ENCODE results near the gene RPS19. TPM values are rescaled to one million over a fixed set of nuclear protein-coding genes. Genes with fewer than 3 reads are reported as not detected.

Gene RPS19
- 1,000 to 10,000 TPM; 1,592 to 2,502 (median 1,675) TPM for polyA plus RNA-seq

DNA sequence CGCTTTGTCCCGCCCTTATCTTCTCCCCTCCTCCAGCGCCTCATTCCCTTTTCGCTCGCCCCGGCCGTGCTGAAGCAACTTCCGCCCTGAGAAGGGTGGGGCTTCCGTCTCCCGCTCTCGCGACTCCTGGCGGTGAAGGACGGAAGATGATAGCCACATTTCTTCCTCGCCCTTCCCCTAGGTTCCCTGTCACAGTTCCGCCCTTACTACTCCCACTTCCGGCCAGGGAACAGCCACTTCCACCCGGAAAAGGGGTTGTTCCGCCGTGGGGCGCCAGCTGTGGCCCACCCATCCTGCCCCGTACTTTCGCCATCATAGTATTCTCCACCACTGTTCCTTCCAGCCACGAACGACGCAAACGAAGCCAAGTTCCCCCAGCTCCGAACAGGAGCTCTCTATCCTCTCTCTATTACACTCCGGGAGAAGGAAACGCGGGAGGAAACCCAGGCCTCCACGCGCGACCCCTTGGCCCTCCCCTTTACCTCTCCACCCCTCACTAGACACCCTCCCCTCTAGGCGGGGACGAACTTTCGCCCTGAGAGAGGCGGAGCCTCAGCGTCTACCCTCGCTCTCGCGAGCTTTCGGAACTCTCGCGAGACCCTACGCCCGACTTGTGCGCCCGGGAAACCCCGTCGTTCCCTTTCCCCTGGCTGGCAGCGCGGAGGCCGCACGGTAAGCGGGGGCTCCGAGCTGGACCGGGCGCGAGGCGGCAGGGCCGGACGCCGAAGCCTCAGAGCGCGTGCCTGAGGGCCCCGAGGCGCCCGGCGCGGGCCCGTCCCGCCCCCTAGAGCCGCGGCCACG lies at the start of gene RPS19:
Gene RPS19, plus strand, starts transcription at position 638 of the 801 bp plus-strand sequence. CDS start 520 bp downstream, outside the sequence.
- 0% methylated on average over 68 to 76 of the region's 76 CpGs for WGBS, 3 donors
- H3K27ac ChIP-seq (ENCODE audit: low read depth, low read length): peak within 1 kb of the TSS; percentile 71

DNA sequence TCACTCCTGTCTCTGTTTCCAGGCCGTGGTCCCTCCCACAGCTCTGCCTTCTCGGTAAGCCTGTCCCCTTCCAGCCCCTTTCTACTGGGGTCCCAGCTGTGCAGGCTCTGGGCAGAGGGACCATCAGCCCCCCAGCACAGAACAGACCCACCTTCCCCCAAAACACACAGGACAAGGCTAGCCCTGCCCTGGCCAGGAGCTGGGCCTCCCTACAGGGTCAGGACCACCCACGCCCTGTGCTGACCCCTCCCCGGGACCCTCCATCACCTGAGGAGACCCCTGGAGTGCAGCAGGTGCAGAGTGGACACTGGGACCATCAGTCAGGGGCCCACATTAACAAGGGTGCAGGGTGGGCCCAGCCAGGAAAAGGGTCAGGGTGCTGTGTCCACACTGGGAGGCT lies 49.8 kb upstream of the RPS19 start:
- WGBS, 3 donors: 50 to 67% (median 58%) methylated on average over 4 of the region's 4 CpGs
- peak overlapping the region; percentile 30 for H3K27ac ChIP-seq (ENCODE audit: low read depth, low read length)

DNA sequence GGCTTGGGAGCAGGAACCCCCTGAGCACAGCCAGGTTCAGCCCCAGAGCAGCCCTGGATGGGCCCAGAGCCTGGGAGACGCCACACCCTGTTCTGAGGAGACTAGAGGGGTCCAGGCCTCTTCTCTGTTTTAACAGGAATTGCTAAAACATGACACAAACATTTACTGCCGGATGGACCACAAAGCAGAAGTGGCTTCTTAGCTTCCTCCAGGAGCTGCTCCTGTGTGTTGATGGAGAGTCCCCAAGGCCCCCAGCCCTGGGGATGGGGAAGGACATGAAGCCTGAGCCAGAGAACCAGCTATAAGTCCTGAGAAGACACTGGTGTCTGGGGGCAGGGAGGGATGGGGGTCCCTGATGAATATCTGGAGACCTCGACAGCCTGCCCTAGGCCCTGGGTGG lies 49.0 kb upstream of the RPS19 start:
- H3K27ac ChIP-seq (ENCODE audit: low read depth, low read length): peak overlapping the region; percentile 30
- 36 to 65% (median 36%) methylated on average over 3 of the region's 3 CpGs for WGBS, 3 donors

DNA sequence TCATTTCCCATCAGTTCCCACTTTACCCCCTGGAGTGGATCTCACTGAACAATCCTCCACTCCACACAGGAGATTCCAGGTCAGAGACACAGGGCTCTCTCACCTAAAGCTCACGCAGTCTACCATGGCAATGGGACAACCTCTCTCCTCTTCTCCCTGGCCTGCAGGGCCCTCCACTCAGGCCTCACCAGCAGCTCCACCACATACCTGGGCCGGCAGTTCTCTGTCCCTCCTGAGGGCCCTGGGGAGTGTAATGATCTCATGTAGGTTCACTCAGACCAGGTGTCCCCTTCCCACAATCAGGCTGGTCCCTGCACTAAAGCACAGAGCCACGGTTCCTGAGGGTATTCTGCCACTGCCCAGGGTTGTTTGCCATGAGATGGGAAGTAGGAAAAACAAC lies 48.1 kb upstream of the RPS19 start:
- WGBS, 3 donors: 56 to 79% (median 74%) methylated on average over 3 of the region's 3 CpGs

DNA sequence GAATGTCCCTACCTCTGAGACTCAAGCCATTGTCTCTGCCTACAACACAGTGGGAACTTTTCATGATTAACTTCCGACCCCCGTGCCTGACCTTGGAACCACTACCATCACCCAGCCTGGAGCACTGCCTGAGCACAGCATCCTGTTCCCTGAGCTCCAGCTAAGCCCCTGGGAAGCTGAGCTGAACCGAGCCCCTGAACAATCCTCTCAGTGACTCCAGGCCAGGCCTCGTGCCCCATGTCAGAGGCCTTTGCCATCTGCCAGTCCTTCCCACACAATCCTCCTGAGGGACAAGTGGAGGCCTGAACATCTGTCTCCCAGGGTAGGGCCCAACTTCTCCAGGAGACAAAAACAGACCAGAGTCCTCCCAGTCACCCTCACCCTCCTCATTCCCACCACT lies 46.1 kb upstream of the RPS19 start:
- H3K27ac ChIP-seq (ENCODE audit: low read depth, low read length): no peak overlapping the region
- WGBS, 3 donors: 66 to 74% (median 73%) methylated on average over 4 of the region's 4 CpGs

More for the DNA sequence above, 48.1 kb upstream of the RPS19 start:
- no peak overlapping the region for H3K27ac ChIP-seq (ENCODE audit: low read depth, low read length)

DNA sequence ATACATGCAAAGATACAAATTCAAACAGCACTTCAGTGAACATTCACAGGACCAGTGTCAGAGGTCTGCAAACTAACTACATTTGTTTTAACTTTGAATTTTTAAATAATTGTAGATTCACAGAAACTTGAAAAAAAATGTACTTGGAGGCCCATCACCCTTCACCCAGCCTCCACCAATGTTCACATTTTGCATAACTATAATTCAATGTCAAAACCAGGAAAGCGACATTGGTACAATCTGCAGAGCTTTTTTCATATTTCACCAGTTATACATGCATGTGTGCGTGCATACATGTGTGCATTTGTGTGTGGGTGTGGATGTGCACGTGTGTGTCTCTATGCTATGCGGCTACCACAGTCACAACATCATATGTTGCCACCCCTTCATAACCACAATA lies 44.8 kb upstream of the RPS19 start:
- H3K27ac ChIP-seq (ENCODE audit: low read depth, low read length): no peak overlapping the region
- 66 to 76% (median 68%) methylated on average over 4 of the region's 4 CpGs for WGBS, 3 donors

DNA sequence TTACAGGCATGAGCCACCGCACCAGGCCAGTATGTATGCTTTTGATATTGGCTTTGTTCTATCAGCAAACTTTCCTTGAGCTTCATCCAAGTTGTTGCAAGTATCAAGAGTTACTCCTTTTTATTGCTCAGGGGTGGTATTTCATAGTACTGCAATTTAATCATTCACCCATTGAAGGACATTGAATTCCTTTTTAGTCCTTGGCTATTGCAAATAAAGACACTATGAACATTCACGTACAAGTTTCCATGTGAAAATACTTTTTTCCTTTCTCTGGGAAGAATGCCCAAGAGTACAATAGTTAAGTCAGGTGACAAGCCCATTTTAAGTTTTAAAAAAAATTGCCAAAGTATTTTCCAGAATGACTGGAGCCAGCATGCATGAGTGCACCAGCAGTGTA lies 43.3 kb upstream of the RPS19 start:
- H3K27ac ChIP-seq (ENCODE audit: low read depth, low read length): no peak overlapping the region
- 25 to 75% (median 65%) methylated on average over 2 of the region's 2 CpGs for WGBS, 3 donors

DNA sequence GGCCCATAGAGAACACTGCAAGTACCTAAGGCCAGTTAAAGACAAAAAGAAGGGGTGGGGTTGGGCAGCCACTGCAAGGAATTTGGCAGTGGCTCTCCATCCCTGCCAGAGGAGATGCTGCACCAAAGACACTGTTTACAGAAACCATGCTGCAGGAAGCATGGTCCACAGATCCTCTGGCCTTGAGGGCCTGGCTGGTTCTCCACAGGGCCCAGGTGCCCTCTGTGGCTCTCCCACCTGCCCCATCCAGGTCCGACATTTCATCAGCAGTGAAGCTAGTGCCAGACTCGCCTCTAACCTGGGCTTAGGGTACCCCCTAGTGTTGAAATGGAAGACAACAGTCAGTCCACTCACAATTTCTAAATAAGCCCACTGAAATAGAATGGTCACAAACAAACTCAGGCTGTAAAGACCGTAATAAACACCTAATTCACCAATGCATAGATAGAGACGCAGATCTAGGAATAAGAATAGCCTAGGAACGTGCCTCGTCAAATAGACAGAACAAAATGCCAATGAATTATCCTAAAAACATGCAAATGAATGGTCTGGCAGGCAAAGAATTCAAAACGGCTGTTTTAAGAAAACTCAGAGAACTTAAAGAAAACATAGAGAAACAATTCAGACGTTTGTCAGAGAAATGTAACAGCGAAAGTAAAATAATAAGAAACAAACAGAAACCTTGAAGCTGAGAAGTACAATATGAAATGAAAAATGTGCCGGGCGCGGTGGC lies 38.9 kb upstream of the RPS19 start:
- 32 to 38% (median 37%) methylated on average over 12 of the region's 12 CpGs for WGBS, 3 donors

DNA sequence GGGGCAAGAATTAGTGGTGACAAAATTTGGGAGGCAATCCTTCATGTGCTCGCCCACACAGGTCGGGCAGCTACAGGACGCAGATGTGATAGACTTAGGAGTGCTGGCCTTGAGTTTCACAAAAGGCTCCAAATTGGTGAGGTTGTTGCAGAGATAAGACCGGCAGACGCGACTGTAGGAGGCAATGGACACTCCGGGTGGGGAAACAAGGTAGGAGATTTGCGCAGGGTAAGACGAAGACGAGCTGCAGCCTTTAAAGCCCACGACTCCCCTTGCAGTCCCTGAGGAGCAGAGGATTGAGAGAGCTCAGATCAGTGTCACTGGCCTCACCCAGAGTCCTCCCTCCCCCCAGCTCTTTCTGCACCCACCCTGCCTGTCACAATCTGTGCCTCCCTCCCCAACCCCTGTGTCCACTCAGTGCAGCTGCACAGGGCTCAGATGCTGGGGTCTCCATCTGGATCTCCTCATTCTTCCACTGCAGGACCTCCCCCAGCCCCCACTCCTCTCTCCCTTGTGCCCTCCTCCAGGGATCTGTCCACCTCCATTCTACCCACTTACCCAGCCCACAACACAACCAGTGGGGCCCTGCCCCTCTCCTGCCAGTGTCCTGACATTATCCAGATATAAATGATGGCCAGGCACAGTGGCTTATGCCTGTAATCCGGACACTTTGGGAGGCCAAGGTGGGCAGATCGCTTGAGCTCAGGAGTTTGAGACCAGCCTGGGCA lies 21.9 kb upstream of the RPS19 start:
- 44 to 61% (median 56%) methylated on average over 13 of the region's 13 CpGs for WGBS, 3 donors
- H3K27ac ChIP-seq (ENCODE audit: low read depth, low read length): no peak overlapping the region

More for the DNA sequence above, 38.9 kb upstream of the RPS19 start:
- H3K27ac ChIP-seq (ENCODE audit: low read depth, low read length): no peak overlapping the region

DNA sequence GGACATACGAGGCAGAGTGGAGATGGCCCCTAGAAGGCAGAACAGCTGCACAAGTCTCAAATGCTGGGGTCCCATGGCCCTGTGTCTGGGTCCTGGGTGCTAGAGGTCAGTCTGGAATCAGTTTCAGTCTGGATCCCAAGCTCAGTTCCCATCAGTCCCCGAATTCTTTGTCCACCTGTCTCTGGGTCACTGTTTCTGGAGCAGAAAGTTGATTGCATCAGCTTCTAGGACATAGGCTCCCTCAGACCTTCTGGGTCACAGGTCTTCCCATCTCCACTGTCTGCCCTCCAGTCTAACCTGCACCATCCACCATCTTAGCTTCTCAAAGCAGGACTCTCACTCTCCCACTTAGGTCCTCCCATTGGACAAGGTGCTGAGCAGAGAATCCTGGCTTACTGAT lies 20.8 kb upstream of the RPS19 start:
- H3K27ac ChIP-seq (ENCODE audit: low read depth, low read length): no peak overlapping the region
- 43 to 70% (median 58%) methylated on average over 2 of the region's 2 CpGs for WGBS, 3 donors

DNA sequence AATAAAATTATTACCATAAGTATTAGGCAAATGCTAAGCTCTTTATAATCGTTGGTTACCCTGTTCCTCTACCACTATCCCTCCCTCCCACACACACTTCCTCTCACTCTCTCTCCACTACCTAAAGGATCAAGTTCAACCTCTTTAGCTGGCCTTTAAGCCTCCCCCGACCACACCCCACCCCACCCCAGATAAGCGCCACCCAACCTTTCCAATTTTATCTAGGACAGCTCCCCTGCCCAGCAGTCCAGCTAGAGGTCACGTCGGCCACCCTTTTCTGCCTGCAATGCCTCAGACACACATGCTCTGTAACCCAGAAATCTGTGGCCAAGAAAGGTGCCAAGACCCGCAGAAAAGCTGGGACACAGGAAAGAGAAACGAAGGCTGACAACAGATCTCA lies 16.7 kb upstream of the RPS19 start:
- WGBS, 3 donors: 46 to 60% (median 58%) methylated on average over 7 of the region's 7 CpGs
- H3K27ac ChIP-seq (ENCODE audit: low read depth, low read length): no peak overlapping the region

DNA sequence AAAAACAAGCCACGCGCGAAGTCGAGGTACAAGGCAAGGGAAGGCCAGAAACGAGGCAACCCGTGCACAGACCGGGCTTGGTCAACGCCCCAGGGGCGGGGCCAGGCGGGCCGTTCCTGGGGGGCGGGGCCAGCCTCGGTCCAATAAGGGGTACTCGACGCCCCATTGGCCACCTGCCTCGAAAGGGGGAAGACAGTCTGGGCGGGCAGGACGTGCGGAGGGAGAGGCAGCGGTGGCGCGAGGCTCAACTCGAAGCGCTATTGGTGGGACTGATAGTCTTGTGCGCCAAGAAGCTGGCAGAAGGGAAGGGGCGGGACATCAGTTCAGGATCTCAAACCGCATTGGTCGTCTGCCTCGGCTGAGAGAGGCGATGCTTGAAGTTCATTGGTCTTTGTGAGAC lies 15.5 kb upstream of the RPS19 start, which contains the start of gene LYPD4:
Gene LYPD4, minus strand, starts transcription at position 83 of the 400 bp plus-strand sequence. CDS start 5,398 bp downstream, outside the sequence.
- WGBS, 3 donors: 79 to 88% (median 84%) methylated on average over 30 of the region's 30 CpGs
- no peak within 1 kb of the TSS for H3K27ac ChIP-seq (ENCODE audit: low read depth, low read length)

DNA sequence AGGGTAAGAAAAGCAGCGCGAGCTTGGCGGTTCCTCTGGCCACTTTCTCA lies 15.2 kb upstream of the RPS19 start, which contains the start of gene DMRTC2:
Gene DMRTC2, plus strand, starts transcription at position 42 of the 50 bp plus-strand sequence. CDS start 2,387 bp downstream, outside the sequence.
- no peak within 1 kb of the TSS for H3K27ac ChIP-seq (ENCODE audit: low read depth, low read length)
- 98 to 100% (median 100%) methylated on average over 3 of the region's 3 CpGs for WGBS, 3 donors

DNA sequence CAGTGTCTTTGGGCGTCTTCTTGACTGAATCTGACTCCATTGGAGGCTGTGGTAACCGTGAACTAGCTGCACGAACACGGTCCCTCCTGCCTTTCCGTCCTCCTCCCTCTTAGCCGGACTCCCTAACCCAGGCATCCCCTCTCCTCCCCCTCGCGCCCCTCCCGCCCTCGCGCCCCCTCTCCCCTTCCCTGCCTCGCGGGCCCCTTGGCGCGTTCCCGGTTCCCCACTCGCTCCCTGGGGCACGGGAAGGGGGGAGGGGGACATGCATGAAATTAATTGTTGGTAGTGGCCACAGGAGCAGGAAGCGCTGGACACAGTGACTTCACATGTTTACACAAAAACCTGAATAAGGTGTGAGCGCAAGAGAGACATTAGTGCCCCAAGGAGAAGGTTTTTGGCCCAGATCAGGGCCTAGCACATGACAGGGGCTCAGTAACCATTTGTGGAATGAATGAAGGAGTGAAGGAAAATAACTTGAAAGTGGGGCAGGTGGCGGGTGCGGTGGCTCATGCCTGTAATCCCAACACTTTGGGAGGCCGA lies 14.9 kb upstream of the RPS19 start:
- no peak overlapping the region for H3K27ac ChIP-seq (ENCODE audit: low read depth, low read length)
- 86 to 90% (median 89%) methylated on average over 23 of the region's 23 CpGs for WGBS, 3 donors

DNA sequence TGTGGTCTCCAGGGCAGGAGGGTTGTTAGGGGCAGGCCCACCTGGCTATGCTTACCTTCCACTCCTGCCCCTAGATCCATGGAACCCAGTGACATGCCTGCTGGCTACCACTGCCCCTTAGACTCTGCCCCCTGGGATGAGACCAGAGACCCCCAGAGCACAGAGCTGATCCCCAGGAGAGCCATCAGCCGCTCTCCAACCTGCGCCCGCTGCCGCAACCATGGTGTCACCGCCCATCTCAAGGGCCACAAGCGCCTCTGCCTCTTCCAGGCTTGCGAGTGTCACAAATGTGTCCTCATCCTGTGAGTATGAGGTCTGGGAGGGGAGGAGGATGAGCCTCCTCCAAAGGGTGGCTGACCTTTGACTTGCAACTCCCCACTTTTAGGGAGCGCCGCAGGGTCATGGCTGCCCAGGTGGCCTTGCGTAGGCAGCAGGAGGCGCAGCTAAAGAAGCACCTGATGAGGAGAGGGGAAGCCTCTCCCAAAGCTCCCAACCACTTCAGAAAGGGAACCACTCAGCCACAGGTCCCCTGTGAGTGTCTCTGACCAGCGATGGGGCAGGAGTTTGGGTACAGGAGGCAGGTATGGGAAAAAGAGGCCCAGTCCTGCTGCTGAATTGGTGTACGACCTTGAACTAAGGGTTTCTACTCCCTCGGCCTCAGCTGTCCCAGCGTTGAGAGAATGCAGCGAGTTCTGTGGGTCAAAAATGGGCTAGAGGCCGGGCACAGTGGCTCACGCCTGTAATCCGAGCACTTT lies 12.5 kb upstream of the RPS19 start:
- 85 to 92% (median 90%) methylated on average over 19 of the region's 19 CpGs for WGBS, 3 donors
- H3K27ac ChIP-seq (ENCODE audit: low read depth, low read length): no peak overlapping the region

DNA sequence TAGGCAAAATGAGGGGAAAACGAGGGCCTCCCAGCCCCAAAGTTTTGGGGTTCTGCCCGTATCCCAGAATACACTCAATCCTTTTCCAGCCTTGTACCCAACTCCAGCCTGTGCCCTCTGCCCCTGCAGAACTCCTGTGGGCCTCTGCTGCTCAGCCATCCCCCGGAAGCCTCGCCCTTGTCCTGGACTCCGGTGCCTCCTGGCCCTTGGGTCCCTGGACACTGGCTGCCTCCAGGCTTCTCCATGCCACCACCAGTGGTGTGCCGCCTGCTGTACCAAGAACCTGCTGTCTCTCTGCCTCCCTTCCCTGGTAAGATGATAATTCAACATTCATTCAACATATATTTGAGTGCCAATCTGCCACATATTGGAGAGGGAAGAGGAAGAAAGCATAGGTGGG lies 11.4 kb upstream of the RPS19 start:
- 80 to 86% (median 83%) methylated on average over 6 of the region's 6 CpGs for WGBS, 3 donors

DNA sequence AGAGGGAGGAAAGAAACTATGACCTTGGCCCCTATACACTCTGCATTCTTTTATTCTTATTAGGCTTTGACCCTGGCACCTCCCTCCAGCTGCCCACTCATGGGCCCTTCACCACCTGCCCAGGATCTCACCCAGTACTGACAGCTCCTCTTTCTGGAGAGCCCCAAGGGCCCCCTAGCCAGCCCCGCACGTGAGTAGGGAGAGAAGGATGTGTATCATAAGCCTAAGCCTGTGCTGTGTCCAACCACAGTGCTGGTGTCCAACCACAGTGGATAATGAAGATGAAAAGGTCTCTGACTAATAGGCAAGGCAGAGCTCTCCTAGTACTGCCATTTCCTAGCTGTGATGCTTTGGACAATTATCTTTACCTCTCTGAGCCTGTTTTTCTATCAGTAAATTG lies 11.0 kb upstream of the RPS19 start:
- 67 to 84% (median 81%) methylated on average over 2 of the region's 2 CpGs for WGBS, 3 donors
- no peak overlapping the region for H3K27ac ChIP-seq (ENCODE audit: low read depth, low read length)

More for the DNA sequence above, 11.4 kb upstream of the RPS19 start:
- H3K27ac ChIP-seq (ENCODE audit: low read depth, low read length): no peak overlapping the region

DNA sequence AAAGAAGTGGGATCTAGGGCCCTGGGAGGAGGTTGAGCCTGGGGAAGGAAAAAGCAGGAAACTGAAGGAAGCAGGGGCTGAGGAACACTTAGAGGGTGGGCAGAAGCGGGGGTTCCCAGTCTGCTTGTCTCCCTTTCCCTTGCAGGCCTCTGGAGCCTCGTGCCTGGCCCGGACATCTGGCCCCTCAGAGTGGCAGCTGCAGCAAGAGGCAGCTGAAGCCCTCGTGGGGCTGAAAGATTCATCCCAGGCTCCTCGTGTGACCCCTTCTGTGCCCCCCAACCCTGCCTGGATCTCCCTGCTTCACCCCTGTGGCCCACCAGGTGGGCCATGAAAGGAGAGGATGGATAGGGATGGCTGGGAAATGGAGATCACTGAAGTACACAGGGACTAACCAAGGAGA lies 9.7 kb upstream of the RPS19 start:
- 62 to 69% (median 66%) methylated on average over 5 of the region's 5 CpGs for WGBS, 3 donors
- no peak overlapping the region for H3K27ac ChIP-seq (ENCODE audit: low read depth, low read length)
